ENCODE measurements around the gene HOXC9.

- TF ChIP-seq CTCF (IDR thresholded peaks at IDR 0.05) (no peak), POLR2A (IDR thresholded peaks at IDR 0.05) (no peak)
Observed at GRCh38 chr12:54030442-54030801, 30.5 kb downstream of the HOXC9 start.
